Liver (tissue), 3 donors: ENCODE measurements around the gene HAUS2.

ENCODE experiments used
- ATF3 ChIP-seq: IDR thresholded peaks from 2 replicates; pipeline ENCODE4 v1.6.1; 2016; ENCODE audit warnings: antibody characterized with exemption
- CTCF ChIP-seq: fragments of 150-350 bp; IDR thresholded peaks from 2 replicates; pipeline ENCODE4 v1.5.1; 2017; ENCODE audit warnings: improper control_type of control experiment, low read depth, low read length; ENCODE audit not compliant: missing input control
- GABPA ChIP-seq, 2 donors: IDR thresholded peaks in 1 of 2; conservative IDR thresholded peaks in 1 of 2; 2 replicates each; pipeline ENCODE4 v1.6.1; 2016; ENCODE audit warnings: antibody characterized with exemption in 2 of 2, mild to moderate bottlenecking in 1 of 2, moderate library complexity in 1 of 2
- RAD21 ChIP-seq, 2 donors: IDR thresholded peaks; 2 replicates each; pipeline ENCODE4 v1.6.1; 2016; ENCODE audit warnings: antibody characterized with exemption in 2 of 2, mild to moderate bottlenecking in 2 of 2
- SP1 ChIP-seq: IDR thresholded peaks from 2 replicates; pipeline ENCODE4 v1.6.1; 2018; ENCODE audit warnings: antibody characterized with exemption, mild to moderate bottlenecking
- TAF1 ChIP-seq: conservative IDR thresholded peaks from 2 replicates; pipeline ENCODE4 v1.6.1; 2016; ENCODE audit warnings: antibody characterized with exemption, mild to moderate bottlenecking
- TF ChIP-seq, protein P1 (sequence below): IDR thresholded peaks from 2 replicates; pipeline ENCODE4 v1.6.1; 2016; ENCODE audit warnings: antibody characterized with exemption
- donor health status: healthy.
- donor health status: healthy.

- TF ChIP-seq SP1 (no peak), CTCF (no peak), ATF3 (no peak), RAD21 (IDR thresholded peaks at IDR 0.05) (no peak), TAF1 (no peak), GABPA (IDR thresholded peaks at IDR 0.05 in 1 of 2, conservative IDR thresholded peaks at IDR 0.05 in 1 of 2) (no peak)
- TF ChIP-seq, protein P1, sequence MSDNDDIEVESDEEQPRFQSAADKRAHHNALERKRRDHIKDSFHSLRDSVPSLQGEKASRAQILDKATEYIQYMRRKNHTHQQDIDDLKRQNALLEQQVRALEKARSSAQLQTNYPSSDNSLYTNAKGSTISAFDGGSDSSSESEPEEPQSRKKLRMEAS = no peak
Measured at GRCh38 chr15:42510258-42511006, 38.2 kb upstream of the HAUS2 start.
